ENCODE measurements around the gene FN3KRP.

The FN3KRP gene

DNA sequence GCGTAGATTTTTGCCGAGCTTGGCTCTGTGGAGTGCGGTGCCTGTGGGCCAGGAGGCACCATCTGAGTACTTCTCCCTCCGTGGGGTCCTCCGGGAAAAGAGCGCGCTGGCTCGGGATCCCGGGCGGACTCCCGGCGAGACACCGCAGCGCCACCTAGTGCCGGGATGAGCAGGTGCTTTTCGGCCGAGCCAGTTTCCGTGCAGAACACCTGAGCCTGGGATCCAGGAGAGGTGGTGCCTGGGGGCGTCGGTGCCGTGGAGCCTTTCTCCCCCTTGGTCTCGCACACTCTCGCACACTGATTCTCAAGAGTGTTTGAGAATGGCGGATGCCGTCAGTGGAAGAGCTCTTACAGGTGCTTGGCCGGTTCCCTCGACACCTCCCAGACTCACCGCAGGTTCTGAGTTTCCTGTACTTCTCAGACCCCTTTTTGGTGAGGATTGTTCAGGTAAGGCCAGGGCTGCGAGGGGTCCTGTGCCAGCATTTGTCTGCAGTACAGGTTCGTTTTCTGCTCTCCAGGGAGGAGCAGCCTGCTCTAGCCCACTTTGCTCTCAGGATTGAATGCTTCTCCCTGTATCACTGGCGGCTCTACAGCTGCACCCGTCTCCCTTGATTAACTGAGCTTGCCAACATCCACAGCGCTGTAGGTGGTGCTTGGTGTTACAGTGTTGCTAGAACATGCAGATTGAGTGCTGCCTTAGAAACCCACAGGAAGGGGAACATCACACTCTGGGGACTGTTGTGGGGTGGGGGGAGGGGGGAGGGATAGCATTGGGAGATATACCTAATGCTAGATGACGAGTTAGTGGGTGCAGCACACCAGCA is 58.7 kb downstream of the FN3KRP start:
- Mint-ChIP-seq H3K4me3 (no peak overlapping the region), H3K27me3 (no peaks in the 10 kb centered on the region)

DNA sequence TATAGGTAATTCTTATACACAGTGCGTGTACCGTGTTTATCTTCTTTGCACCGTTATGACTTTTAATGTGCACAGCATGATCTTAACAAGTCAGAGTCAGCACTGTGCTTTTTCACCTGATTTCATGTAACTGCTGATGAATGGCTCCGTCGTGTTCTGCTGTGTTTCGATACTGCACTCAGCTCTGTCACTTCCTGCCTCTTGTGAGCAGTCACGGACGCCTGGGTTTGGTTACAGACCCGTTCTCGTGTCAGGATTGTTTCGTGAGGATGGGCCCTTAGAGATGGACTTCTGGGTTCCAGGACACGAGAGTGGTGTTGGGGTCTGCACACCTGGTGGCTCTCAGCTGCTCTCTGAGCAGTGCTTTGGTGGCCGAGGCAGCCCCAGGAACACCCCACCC is 59.9 kb downstream of the FN3KRP start:
- Mint-ChIP-seq H3K4me3 (no peak overlapping the region), H3K27me3 (no peaks in the 10 kb centered on the region), H3K9me3 (no peaks in the 10 kb centered on the region), H3K36me3 (peaks cover 12% of the 10 kb centered on the region), H3K27ac (no peak overlapping the region), H3K4me1 (peaks cover 15% of the 10 kb centered on the region)

More for the DNA sequence above, 58.7 kb downstream of the FN3KRP start:
- H3K9me3 Mint-ChIP-seq: no peaks in the 10 kb centered on the region
- peaks cover 15% of the 10 kb centered on the region for H3K4me1 Mint-ChIP-seq
- peaks cover 12% of the 10 kb centered on the region for H3K36me3 Mint-ChIP-seq
- H3K27ac Mint-ChIP-seq: no peak overlapping the region
